ENCODE measurements around the gene RAMP2.

RAMP2 gene

DNA sequence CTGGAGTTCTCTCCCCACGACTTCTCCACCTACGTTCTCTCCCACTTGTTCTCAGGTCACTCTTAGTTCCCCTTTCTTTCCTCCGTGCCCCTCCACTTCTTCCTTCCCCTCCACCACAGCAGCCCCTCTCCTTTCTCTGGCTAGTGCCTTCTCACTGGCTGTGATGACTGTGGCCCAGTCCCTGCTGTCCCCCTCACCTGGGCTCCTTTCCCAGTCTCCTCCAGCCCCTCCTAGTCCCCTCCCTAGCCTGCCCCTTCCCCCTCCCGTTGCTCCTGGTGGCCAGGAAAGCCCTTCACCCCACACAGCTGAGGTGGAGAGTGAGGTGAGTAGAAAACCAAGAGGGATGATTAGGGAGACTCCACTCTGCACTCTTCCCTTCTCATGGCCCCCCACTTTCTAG lies 34.0 kb downstream of the RAMP2 start:
- DNase-seq (ENCODE audit: low read depth) = no peak

DNA sequence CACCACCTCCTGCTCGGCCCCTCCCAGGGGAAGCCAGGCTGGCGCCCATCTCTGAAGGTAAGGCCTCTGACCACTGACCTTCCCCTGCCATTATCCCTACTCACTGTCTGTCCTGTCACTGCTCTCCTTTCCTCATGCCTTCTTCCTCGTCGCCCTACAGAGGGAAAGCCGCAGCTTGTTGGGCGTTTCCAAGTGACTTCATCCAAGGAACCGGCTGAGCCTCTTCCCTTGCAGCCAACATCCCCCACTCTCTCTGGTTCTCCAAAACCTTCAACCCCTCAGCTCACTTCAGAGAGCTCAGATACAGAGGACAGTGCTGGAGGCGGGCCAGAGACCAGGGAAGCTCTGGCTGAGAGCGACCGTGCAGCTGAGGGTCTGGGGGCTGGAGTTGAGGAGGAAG lies 34.4 kb downstream of the RAMP2 start:
- DNase-seq (ENCODE audit: low read depth) = no peak

DNA sequence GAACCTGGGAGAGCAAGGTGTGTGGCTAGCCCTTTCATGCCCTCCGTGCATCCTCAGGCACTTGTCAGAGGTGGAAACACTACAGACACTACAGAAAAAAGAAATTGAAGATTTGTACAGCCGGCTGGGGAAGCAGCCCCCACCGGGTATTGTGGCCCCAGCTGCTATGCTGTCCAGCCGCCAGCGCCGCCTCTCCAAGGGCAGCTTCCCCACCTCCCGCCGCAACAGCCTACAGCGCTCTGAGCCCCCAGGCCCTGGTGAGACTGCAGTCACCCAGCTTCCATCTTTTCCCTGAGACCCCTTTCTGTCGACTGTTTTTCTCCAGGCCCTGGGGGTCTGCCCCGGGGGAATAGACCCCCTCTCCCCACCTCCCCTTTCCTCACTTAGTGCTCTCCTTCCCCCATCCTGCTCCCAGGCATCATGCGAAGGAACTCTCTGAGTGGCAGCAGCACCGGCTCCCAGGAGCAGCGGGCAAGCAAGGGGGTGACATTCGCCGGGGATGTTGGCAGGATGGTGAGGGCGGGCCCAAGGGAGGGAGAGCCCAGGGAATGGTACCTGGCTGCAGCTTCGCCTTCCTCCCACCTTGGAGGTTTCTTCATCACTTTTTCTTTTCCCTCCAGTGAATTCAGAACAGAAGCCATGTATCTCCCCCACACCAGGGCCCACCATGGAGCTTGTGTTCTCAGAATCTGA lies 35.2 kb downstream of the RAMP2 start:
- no peak for DNase-seq (ENCODE audit: low read depth)

DNA sequence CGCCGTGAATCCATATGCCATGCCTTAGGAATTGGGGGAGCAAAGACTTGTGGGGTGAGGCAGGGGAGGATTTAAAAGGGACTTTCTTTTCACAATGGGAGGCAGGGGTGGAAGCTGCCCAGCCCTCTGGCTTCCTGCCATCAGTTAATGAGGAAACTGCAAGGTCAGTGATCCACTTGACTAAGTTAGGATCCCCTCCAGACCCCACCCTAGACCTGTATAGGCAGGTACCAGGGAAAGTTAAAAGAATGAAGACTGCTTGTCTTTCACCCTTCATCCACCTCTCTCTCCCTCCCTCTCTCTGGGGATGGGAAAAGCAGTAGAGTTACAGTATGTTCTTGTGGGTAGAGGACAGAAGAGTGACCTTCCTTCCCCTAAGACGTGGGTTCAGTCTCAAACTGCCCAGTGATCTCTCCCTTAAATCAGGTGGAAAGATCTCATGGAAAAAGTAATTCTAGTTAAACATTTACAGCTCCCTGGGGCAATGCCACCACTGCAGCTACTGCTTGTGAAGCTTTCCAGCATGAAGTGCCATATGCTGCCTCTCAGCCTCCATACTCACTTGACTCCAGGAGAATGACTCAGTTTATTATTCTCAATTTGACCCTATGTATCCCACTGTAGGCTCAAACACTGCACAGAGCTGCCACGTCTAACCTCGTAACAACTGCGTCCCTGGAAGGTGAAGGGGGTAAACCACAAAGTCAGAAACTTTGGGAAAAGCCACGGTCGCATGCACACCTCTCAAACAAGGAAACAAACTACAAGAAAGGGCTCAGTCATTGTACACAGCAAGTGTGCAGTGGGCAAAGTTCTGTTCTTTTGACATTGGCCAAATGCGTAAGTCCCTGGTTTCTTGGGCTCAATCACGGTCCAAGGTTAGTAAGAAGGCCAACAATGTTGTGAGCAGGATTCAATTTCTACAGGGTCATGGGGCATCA lies 36.3 kb downstream of the RAMP2 start:
- peak; percentile 30 for DNase-seq (ENCODE audit: low read depth)

DNA sequence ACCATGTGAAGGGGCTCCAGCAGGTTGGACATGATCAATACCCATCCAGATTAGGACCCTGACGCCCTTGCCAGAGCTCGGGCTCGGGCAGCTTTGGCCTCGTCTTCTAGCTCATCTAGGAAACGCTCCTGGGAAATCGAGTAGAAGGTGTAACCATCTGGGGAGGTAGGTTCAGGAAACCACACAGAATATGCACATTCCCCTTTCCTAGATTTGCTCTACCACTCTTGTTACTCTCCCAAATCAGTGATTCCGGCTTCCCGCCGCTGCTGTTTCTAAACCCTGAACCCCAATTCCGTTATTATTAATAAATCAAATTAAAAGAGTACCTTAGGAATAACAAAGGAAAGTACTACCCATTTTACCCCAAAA lies 37.0 kb downstream of the RAMP2 start:
- peak; percentile 29 for DNase-seq (ENCODE audit: low read depth)

DNA sequence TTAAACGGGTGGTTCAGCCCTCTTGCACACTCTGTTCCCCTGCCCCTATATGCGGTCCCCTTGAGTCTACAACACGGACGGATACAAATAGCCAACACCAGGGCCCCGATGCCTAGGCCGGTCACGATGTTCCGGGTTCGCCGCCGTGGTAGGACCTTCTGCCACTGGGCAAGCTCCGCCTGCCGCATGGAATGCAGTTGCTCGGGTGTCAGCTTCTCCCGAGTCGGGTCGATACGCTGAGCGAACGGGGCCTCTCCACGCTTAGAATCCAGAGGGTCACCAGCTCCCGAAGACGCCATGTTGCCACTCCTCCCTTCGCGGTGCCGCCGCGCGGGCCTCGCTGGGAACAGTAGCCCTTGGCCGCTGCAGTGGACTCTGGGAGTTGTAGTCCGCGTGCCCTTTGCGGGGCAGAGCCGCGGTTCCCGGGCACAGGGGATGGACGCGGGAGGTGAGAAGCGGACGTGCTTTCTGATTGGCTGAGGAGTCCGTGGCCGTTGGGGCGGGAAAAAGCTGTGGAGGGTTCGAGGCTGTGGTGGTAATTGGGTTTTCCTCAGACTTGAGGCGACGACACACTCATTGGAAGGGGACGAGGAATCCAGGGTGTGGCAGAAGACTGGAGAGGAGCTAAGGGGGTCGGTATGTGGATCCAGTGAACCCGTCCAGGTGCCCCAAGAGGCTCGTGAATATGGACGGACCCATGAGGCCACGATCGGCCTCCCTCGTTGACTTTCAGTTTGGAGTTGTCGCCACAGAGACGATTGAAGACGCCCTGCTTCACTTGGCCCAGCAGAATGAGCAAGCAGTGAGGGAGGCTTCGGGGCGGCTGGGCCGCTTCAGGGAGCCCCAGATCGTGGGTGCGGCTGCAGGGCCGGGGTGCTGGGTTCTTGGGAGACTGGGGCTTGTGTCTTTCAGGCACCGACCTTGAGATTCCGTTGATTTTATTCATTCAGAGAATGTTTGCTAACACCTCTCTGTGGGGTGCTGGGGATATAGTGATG lies 37.7 kb downstream of the RAMP2 start, which contains the start of the genes CNTD1 and COA3:
CNTD1 (plus strand) TSS at position 479 of the 998 bp plus-strand sequence; CDS start at position 686, 207 bp downstream.
COA3 (minus strand) TSS at position 322 of the 998 bp plus-strand sequence; CDS start at position 299, 23 bp downstream.
- peak; percentile 93 for DNase-seq (ENCODE audit: low read depth)

DNA sequence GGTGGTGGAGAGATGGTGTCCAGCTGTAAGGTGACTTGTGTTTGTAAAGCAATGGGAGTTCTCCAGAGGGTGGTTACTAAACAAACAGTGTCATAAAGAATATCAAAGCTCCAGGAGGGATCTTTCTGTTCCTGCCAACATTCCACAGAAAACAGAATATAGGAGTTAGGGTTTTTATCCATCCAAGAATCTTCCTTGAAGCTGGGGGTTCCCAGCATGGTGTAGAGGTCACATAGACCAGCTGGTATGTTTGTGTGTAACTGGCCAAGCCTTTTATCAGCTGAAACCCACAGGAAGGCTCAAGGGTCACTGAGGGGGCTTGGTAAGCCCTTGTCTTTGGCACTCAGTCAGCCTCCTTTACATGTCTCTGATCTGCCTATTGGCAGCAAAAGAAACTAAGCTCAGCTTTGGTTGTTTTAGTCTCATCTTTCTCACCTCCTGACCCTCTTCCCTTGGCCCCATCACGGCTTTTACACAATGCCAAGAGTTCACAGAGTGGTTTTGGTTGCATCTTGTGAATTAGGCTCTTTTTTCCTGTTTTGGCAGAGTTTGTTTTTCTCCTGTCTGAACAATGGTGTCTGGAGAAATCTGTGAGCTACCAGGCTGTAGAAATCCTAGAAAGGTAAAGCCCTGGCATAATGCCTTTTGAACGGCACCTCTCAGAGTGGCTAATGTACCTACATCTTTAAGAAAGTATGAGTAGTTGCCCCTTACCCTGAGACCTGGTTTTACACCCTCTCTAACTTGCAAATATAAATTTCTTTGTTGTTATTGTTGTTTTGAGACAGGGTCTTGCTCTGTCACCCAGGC lies 42.3 kb downstream of the RAMP2 start:
- DNase-seq (ENCODE audit: low read depth) = no peak

DNA sequence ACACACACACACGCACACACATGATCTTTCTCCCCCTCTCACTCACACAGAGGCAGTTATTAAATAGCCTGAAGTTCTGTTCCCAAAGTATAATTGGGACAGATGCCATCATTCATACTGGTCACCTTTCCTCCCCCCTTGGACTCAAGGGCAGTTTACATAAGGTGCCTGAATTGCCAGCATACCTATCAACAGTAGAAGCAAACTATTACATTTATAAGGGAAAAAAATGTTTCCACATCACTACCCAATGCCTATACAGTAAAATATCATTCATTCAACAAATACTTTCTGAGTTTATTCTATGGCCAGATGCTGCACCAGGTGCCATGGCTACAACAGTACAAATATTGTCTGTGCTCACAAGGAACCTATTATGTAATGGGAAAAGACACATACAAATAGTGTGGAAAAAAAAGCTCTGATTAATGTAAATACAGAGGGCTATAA lies 43.9 kb downstream of the RAMP2 start:
- no peak for DNase-seq (ENCODE audit: low read depth)

DNA sequence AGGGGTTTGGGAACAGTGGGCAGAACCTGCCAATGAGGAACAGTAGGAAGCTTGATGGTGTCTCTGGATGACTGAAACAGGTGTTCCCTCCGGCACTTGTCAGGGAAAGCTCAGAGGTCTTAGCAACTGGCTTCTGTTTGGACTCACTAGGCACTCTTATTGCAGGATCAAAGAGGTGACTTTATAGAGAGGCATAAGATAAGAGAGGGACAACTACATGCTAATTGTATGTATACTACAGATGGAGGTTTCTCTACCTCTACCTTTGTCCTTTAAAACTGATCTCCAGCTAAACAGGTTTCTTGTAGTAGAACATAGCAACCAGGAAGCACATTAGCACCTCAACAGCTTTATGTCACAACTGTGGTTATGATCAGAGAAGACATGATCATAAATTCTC lies 45.2 kb downstream of the RAMP2 start:
- DNase-seq (ENCODE audit: low read depth) = no peak

DNA sequence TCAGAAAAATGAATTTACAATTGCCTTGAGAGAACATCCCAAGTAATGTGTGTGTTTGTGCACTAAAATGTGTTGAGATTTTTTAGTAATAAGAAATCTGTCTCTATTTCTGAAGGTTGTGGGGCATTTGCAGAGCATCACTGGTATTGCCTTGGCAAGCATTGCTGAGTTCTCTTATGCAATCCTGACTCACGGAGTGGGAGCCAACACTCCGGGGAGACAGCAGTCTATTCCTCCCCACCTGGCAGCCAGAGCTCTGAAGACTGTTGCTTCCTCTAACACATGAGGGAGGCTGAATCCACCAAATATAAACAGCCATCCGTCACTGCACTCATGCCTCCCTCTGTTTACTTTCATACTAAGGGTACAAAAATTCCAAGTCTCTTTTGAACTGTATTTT lies 48.2 kb downstream of the RAMP2 start:
- DNase-seq (ENCODE audit: low read depth) = peak; percentile 86
